VCaP (cell line): ENCODE measurements around the gene THOC6.

Source experiments
- H3K27ac ChIP-seq: fragments of 450-650 bp; 2 replicates; pipeline ENCODE4 v1.5.1; 2017
- TF ChIP-seq, protein P1 (sequence below): fragments of 450-650 bp; conservative IDR thresholded peaks from 2 replicates; pipeline ENCODE4 v1.5.1; 2017; ENCODE audit warnings: mild to moderate bottlenecking, moderate library complexity

THOC6 gene

GRCh38 chr16:2986623-2987188 is 37.1 kb upstream of the THOC6 start:
- TF ChIP-seq, protein P1, sequence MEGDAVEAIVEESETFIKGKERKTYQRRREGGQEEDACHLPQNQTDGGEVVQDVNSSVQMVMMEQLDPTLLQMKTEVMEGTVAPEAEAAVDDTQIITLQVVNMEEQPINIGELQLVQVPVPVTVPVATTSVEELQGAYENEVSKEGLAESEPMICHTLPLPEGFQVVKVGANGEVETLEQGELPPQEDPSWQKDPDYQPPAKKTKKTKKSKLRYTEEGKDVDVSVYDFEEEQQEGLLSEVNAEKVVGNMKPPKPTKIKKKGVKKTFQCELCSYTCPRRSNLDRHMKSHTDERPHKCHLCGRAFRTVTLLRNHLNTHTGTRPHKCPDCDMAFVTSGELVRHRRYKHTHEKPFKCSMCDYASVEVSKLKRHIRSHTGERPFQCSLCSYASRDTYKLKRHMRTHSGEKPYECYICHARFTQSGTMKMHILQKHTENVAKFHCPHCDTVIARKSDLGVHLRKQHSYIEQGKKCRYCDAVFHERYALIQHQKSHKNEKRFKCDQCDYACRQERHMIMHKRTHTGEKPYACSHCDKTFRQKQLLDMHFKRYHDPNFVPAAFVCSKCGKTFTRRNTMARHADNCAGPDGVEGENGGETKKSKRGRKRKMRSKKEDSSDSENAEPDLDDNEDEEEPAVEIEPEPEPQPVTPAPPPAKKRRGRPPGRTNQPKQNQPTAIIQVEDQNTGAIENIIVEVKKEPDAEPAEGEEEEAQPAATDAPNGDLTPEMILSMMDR, result no peak
- no peak overlapping the region for H3K27ac ChIP-seq

DNA sequence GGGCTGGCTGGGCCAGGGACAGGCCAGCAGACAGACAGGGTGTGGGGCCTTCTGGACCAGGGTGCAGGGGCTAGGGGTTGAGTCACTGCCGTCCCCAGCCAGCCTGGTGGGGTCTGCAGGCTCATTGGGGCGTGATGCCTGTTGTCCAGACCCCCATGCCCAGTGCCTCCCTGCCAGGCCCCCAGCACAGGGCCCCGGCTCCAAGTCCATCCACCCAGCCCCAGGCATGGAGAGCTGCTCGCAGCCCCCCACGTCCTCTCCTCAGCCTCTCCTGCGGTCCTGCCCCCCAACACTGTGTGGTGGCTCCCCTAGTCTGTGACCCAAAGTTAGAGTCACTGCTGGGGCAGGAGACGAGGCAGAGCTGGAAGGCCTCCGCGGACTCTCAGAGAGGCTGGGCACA is 36.5 kb upstream of the THOC6 start:
- H3K27ac ChIP-seq, result no peak overlapping the region
- TF ChIP-seq, protein P1, result no peak

GRCh38 chr16:2987833-2988232 is 36.0 kb upstream of the THOC6 start:
- TF ChIP-seq, protein P1, result no peak
- H3K27ac ChIP-seq, result no peak overlapping the region

DNA sequence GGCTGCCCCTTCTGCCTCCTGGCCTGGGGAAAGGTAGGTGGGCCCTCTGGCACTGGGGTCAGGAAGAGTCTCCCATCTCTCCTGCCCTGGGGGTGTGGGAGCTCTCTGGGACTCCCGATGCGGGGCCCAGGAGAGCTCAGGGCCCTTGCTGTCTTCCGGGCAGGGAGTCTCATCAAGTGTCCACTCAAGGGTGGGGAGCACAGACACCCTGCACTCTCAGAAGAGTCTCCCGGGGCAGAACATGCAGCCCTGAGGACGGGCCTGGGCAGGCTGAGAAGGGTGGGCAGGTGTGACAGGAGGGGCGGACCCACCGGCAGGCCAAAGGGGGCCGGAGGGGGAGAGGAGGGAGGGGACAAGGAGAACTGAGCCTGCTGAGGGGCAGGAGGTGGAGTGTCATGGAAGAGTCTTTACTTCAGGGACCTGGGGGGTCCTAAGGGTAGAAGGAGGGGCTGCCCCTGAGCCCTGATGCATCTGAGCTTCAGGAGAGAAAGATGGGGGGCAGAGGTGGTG is 35.2 kb upstream of the THOC6 start:
- H3K27ac ChIP-seq, result no peak overlapping the region
- TF ChIP-seq, protein P1, result no peak

DNA sequence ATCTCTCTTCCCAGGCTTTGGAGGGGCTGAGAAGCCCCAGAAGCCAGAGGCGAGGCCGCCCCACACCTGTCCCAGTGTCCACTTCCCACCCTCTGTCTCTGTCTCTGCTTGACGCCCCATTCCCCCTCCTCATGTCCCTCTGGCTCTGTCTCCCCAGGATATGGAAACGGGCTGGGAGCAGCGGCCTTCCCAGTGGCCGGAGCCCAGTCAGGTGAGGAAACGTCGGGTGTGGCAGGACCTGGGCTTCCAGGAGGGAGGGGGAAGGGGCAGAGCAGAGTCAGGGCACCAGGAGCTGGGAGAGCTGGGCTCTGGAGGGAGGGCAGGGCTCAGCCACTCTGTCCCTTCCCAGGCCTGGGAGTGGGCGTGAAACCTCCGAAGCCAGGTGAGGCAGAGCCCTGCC is 32.9 kb upstream of the THOC6 start:
- no peak overlapping the region for H3K27ac ChIP-seq
- TF ChIP-seq, protein P1, result no peak

DNA sequence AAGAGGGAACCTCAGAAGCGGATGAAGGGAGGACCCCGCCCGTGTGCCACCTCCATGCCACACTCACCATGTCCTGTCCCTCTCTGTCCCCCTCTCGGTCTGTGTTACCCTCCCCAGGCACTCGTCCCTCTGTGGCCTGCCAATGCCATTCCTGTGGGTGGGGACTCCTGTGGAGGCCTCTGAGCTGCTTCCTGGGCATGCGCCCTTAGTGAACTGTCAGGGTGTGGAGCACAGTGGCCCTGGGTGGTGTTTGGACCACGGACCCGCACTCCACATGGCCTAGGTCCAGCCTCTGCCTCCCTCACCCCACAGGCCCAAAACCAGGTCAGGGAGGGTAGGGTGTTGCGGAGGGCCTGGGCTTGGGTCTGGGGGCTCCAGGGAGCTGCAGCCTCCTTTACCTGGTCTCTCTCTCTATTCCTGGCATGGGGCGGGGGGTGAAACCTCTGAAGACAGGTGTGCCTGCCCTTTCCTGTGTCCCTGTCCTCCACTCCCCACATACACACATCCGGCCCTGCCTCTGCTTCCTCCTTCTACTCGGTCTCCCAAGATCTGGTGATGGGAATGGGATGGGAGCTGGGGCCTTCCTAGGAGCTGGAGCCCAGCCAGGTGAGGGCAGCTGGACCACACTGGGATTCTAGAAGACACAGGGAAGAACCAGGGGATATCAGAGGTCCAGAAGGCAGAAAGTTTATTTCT is 32.1 kb upstream of the THOC6 start:
- TF ChIP-seq, protein P1, result no peak
- H3K27ac ChIP-seq, result no peak overlapping the region

DNA sequence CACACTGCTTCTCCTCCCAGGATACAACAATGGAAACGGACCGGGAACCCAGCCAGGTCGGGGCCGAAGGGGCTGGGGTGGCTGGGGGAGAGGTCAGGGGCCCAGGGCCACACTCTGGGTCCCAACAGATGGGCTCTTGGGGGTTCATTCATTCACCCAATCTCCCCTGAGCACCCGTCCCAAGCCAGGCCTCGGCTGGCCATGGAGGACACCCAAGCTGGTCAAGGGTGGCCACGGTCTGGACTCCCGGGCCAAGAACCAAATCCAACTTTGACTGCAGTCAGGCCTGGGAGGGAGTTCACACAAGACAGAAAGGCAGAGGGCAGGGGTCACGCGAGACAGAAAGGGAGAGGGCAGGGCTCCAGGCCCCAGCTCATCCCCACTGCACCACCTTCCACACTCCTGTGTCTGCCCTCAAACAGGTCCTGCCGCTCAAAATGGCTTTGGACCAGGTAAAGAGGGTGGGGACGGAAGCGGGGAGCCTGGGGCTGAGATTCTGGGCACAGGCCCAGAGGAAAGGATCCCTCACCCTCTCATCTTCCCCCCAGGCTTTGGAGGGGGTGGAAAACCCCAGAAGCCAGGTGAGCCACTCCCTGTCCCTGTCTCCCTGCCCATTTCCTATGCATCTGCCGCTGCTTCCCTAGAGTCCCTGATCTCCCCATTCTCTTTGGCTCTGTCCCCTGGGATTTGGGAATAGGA is 31.3 kb upstream of the THOC6 start:
- TF ChIP-seq, protein P1, result no peak
- H3K27ac ChIP-seq, result no peak overlapping the region
